ENCODE measurements around the gene CRTC1. TPM values are rescaled to one million over a fixed set of nuclear protein-coding genes. Genes with fewer than 3 reads are reported as not detected.

The CRTC1 gene
- total and polyA plus RNA-seq, 9 of the 15 experiments (the other 6 are each of a cell fraction or from before 2014, with no cell fraction given) = 0.25 to 3.8 (median 1.2) TPM; not detected in 2

GRCh38 chr19:18636183-18636968, 47.1 kb upstream of the CRTC1 start (continued):
- TF ChIP-seq PKNOX1 (IDR thresholded peaks at IDR 0.05) (no peak; the same call in none of the 2 replicates), HOMEZ (CRISPR knock-in tag; IDR thresholded peaks at IDR 0.05) (no peak), NEUROD1 (IDR thresholded peaks at IDR 0.05; ENCODE audit: borderline replicate concordance, low read depth, low read length, partially characterized antibody) (peak; percentile 12), CGGBP1 (CRISPR knock-in tag; IDR thresholded peaks at IDR 0.05) (no peak), POLR2G (IDR thresholded peaks at IDR 0.05; ENCODE audit: low read depth, low read length) (no peak), PPARD (CRISPR knock-in tag; IDR thresholded peaks at IDR 0.05) (no peak), CHD1 (IDR thresholded peaks at IDR 0.05; ENCODE audit: low read length) (no peak), ZC3H11A (IDR thresholded peaks at IDR 0.05; ENCODE audit: low read depth, low read length) (no peak), PREB (CRISPR knock-in tag; IDR thresholded peaks at IDR 0.05) (no peak), GTF2F1 (IDR thresholded peaks at IDR 0.05; ENCODE audit: low read depth, low read length) (no peak), CEBPG (CRISPR knock-in tag; IDR thresholded peaks at IDR 0.05) (no peak), CEBPG (tag; conservative IDR thresholded peaks at IDR 0.05 in 1 of 2, IDR thresholded peaks at IDR 0.05 in 1 of 2) (no peak), CCAR2 (IDR thresholded peaks at IDR 0.05; ENCODE audit: low read depth, low read length) (no peak), CBX5 (IDR thresholded peaks at IDR 0.05; ENCODE audit: borderline replicate concordance, low read depth) (no peak), ZNF584 (CRISPR knock-in tag; IDR thresholded peaks at IDR 0.05; ENCODE audit: low read depth) (no peak), TGIF2 (CRISPR knock-in tag; IDR thresholded peaks at IDR 0.05) (no peak), CBX1 (IDR thresholded peaks at IDR 0.05; ENCODE audit: low read depth) (no peak), FOXK1 (CRISPR knock-in tag; IDR thresholded peaks at IDR 0.05; ENCODE audit: borderline replicate concordance) (no peak), GABPB1 (CRISPR knock-in tag; IDR thresholded peaks at IDR 0.05) (0 out of 2 replicates have a peak, but pooled peaks have one; percentile 23), IRF2 (CRISPR knock-in tag; IDR thresholded peaks at IDR 0.05) (no peak), RAD51 (IDR thresholded peaks at IDR 0.05; ENCODE audit: borderline replicate concordance, low read depth) (no peak), SIN3B (IDR thresholded peaks at IDR 0.05; ENCODE audit: low read depth) (no peak)

Measured in K562 (cell line).